HTR-8/SVneo (cell line): ENCODE results near the gene MUC20.

Experiments used
- DNase-seq: peaks from one replicate; pipeline ENCODE4 v3.0.0; 2011; ENCODE audit warnings: low spot score, mixed read lengths; ENCODE audit not compliant: insufficient read length
- FAIRE-seq: peaks from 2 replicates; lab custom pipeline; 2011; peaks lifted over from hg19 to GRCh38; lab: Jason Lieb, UNC

The MUC20 gene

GRCh38 chr3:195752546-195753331 is 32.0 kb downstream of the MUC20 start:
- FAIRE-seq (no peak), DNase-seq (no peak)

GRCh38 chr3:195753581-195753980 is 32.8 kb downstream of the MUC20 start:
- no peak for FAIRE-seq
- DNase-seq: no peak

GRCh38 chr3:195754141-195754540 is 33.4 kb downstream of the MUC20 start:
- no peak for DNase-seq

GRCh38 chr3:195754906-195755305 is 34.1 kb downstream of the MUC20 start:
- FAIRE-seq: no peak

More at GRCh38 chr3:195754141-195754540, 33.4 kb downstream of the MUC20 start:
- FAIRE-seq: no peak

GRCh38 chr3:195755391-195755790 is 34.6 kb downstream of the MUC20 start:
- FAIRE-seq: no peak

More at GRCh38 chr3:195754906-195755305, 34.1 kb downstream of the MUC20 start:
- DNase-seq: no peak

GRCh38 chr3:195755791-195756676 is 35.3 kb downstream of the MUC20 start:
- DNase-seq: no peak
- no peak for FAIRE-seq

More at GRCh38 chr3:195755391-195755790, 34.6 kb downstream of the MUC20 start:
- no peak for DNase-seq

GRCh38 chr3:195757438-195757770 is 36.6 kb downstream of the MUC20 start:
- FAIRE-seq (no peak), DNase-seq (no peak)

GRCh38 chr3:195757827-195758226 is 37.0 kb downstream of the MUC20 start:
- no peak for DNase-seq
- FAIRE-seq: no peak

- DNase-seq (no peak), FAIRE-seq (no peak)
Measured at GRCh38 chr3:195758721-195759353, 38.1 kb downstream of the MUC20 start.

- FAIRE-seq: no peak
Measured at GRCh38 chr3:195760345-195761122, 39.8 kb downstream of the MUC20 start.

GRCh38 chr3:195761123-195761566 is 40.4 kb downstream of the MUC20 start:
- no peak for FAIRE-seq
- DNase-seq: no peak

More at GRCh38 chr3:195760345-195761122, 39.8 kb downstream of the MUC20 start:
- DNase-seq: no peak

GRCh38 chr3:195761567-195762248 is 40.9 kb downstream of the MUC20 start:
- DNase-seq (no peak), FAIRE-seq (no peak)

- no peak for FAIRE-seq
- no peak for DNase-seq
Measured at GRCh38 chr3:195762249-195762585, 41.4 kb downstream of the MUC20 start.

GRCh38 chr3:195762611-195763010 is 41.8 kb downstream of the MUC20 start:
- no peak for DNase-seq
- no peak for FAIRE-seq

GRCh38 chr3:195763076-195763830 is 42.5 kb downstream of the MUC20 start:
- no peak for FAIRE-seq

GRCh38 chr3:195763843-195764825 is 43.4 kb downstream of the MUC20 start:
- DNase-seq (no peak), FAIRE-seq (no peak)

More at GRCh38 chr3:195763076-195763830, 42.5 kb downstream of the MUC20 start:
- no peak for DNase-seq

GRCh38 chr3:195764961-195765706 is 44.4 kb downstream of the MUC20 start:
- no peak for FAIRE-seq
- no peak for DNase-seq
